NCI-H1048 (cell line): ENCODE measurements around the gene IPMK.
"Not testable (repeated sequence)": the region's sequence is repeated elsewhere in the genome, so short reads cannot be mapped to it uniquely, and the experiment has no call there.

Experiments used
- DNase-seq: peaks from one replicate; lab custom pipeline; 2025; lab: John Stamatoyannopoulos, UW

IPMK gene

DNA sequence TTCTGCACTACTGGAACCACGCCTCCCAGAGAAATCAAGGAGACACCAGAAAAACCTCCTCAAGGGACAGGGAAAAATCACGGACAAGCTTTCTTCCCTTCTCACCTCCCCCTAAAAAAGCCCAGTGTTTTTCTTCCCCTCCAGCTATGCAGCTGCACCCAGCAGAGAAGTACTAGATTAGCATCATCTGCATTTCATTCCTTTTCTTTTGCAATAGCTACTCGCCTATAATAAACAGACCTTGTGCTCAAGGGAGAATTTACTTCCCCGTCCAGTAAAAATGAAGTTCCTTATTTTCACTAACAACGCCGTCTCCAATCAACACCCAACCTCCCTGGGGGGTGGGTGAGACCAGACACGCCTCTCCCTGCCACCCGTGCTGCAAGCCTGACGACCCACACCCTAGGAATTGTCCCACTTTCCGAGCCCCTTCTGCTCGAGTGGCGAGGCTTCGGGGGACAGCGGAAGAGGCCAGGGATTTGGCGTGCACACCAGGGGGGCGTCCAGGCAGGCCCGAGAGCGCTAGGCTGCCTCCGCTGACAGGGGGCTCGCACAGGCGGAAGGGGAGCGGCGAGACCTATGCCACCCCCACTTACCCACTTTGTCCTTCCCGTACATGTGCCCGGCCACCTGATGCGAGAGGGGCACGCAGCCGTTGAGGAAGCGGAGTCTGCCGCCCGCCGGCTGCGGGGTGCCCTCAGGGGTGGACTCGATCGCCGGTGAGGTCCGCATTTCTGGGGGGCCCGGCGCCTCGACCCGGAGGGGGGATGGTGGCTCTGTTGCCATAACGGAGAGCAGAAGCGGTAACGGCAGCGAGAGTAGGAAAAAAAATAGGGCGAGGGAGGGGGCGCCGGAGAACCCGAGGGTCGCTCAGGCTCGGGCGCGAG is 625 bp downstream of the IPMK start:
- DNase-seq: no peak

DNA sequence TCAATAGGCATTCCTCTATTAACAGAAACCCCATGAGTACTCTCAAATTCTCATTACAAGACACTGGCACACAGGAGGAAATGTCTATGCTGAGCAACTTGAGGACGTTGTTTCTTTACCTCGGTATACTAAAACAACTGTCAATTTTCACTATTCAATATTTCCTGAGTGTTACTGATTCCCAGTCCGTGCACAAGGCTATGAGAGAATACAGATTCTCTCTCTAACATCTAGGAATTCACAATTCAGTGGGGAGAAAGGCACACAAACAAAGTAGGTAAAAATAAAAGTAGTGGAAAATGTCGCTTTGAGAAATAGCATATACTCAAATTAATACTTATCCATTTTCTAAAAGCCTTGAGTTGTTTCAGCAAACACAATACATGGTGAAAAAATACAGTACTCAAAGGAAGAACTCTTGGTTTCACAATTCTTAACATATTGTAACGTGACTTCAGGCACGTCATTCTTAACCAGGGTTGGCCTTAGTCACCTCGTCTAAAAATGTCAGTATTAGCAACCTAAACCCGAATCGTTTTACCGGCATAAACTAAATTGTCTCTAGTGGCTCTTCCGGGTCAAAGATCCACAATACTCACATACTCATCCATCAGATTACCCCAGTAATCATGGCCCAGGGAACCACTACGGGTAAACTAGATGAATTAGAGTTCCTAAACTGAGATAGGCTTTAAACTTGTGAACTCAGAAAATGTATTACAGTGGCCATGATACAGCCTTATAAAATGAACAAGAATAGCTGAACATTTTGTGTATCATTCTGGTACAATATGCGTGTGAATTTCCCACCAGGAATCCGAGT is 1.5 kb downstream of the IPMK start:
- no peak for DNase-seq

DNA sequence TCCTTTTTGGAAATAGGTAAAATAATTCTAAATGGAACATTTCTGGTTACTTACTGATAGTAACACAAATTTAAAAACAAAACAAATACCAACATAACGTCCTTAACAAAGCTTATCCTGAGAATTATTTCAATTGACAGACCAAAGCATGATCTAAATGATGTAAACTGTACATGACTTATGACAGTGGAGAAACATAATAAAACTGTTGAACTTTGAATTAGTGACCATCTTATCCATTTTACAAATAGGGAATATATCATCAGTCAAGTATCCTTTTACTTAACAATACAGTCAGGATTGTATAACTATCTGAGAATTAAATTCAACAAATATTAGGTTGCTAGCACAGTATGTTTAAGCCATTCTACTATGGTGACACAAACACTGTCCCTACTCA is 2.4 kb downstream of the IPMK start:
- no peak for DNase-seq

DNA sequence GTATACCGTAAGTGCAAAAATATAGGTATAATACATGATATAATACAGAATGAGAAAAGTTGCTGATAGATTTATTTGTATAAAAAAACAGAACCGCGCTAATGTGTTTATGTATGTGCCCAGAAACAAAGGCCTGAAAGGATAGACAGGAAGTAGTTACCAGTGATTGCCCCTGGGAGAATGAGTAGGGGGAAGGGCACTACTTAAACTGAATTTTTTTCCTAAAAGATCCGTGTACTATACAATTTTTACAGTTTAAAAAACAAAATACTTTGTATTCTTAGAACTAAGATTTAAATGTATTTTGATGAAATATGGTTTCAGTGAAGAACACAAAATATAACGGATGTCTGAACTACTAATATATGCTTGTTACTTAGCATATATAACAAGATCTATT is 2.9 kb downstream of the IPMK start:
- no peak for DNase-seq

DNA sequence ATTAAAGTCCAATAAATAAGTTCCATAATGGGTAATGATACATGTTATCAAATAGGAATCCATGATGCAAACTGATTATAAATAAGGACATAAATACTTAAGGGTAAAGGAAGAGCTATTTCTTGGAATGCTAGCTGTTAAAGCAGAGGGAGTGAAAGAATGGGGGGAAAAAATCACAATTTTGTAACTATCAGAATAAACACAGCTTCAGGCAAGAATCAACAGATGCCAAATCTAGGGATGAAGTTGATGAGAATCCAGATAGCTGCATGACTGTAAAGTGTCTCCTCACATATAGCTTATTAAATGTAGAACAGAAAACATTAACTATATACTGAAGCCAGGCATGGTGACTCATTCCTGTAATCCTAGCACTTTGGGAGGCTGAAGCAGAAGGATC is 4.9 kb downstream of the IPMK start:
- no peak for DNase-seq

DNA sequence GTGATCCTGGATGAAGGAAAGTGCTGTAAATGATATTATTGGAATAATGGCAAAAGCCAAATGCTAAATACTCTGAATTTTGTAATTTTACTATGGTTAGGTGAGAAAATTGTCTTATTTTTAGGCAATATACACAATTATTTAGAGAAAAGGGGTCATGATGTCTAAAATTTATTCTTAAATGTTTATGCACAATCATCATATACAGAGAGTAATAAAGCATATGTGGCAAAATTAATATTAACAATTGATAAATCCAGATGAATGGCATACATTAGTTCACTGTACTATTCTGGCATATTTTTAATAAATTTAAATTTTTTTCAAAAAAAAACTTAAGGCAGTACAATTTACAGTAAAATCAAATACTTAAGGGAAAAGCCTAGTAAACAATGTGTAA is 7.4 kb downstream of the IPMK start:
- DNase-seq: no peak

DNA sequence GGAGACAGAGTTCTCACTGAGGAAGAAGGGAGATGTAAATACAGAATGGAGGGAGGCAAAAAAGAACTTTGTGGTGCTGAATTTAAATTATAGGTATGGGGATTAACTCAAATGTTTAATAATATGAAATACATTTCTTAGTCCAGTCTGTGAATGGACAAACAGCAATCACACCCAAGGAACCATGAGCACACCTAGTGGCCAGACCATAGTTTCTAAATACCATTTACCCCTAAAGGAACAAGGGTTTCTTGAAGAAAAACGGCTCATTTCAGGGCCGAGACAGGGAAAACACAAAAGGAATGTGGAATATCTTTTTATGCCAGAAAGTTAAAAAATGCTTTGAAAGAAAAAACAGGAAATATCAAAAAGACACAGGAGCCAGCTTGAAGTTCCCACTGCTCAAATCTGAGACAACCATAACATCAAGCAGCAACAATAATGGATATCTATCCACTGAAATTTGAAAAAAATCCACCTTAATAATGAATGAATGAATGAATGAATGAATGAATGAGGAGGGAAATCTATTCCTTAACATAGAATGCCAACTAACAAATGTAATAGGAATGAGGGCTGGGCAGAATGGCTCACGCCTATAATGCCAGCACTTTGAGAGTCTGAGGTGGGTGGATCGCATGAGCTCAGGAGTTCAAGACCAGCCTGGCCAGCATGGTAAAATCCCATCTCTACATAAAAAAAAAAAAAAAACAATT is 8.6 kb downstream of the IPMK start:
- DNase-seq: no peak

DNA sequence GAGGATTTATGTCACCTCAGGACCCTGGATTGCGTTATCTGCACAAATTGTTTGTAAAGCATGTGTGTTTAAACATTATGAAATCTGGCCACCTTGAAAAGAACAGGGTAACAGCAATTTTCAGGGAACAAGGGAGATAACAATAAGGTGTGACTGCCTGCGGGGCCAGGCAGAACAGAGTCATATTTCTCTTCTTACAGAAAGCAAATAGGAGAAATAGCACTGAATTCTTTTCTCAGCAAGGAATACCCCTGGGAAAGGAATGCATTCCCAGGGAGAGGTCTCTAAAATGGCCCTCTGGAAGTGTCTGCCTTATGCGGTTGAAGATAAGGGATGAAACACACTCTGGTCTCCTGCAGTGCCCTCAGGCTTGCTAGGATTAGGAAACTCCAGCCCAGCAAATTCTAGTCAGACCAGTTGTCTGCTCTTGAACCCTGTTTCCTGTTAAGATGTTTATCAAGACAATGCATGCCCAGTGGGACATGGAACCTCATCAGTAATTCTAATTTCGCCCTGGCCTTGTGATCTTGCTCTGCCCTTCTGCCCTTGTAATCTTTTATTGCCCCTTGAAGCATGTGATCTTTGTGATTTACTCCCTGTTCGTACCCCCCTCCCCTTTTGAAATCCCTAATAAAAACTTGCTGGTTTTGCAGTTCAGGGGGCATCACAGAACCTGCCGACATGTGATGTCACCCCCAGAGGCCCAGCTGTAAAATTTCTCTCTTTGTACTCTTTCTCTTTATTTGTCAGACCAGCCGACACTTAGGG is 11.5 kb downstream of the IPMK start:
- not testable (repeated sequence) for DNase-seq

DNA sequence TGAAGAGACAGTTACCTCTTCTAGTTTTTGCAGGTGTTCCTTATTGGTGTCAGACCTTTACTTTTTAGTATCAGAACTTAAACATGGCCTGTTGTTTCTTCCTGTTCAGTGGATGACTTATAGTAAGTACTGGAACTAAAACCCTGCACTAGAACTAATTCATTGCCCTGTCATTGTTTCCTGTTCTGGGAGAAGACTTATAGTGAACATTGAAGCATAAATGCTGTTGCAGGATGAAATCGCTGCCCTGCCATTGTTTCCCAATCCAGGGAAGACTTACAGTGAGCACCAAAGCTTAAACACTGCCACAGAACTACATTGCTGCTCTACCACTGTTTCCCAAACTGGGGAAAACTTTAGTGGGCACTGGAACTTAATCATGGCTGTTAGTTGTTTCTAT is 13.1 kb downstream of the IPMK start:
- DNase-seq: no peak

DNA sequence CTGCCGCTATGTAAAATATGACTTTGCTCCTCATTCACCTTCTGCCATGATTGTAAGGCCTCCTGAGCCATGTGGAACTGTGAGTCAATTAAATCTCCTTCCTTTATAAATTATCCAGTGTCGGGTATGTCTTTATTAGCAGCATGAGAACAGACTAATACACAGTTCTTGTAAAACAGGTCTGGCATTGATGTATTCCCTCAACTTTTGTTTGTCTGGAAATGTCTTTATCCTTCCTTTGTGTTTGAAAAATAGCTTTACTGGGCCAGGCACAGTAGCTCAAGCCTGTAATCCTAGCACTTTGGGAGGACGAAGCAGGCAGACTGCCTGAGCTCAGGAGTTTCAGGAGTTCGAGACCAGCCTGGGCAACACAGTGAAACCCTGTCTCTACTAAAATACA is 14.5 kb downstream of the IPMK start:
- DNase-seq: no peak

DNA sequence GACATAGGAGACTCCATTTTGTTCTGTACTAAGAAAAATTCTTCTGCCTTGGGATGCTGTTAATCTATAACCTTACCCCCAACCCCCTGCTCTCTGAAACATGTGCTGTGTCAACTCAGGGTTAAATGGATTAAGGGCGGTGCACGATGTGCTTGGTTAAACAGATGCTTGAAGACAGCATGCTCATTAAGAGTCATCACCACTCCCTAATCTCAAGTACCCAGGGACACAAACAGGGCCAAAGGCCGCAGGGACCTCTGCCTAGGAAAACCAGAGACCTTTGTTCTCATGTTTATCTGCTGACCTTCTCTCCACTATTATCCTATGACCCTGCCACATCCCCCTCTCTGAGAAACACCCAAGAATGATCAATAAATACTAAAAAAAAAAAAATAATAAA is 23.0 kb downstream of the IPMK start:
- not testable (repeated sequence) for DNase-seq

DNA sequence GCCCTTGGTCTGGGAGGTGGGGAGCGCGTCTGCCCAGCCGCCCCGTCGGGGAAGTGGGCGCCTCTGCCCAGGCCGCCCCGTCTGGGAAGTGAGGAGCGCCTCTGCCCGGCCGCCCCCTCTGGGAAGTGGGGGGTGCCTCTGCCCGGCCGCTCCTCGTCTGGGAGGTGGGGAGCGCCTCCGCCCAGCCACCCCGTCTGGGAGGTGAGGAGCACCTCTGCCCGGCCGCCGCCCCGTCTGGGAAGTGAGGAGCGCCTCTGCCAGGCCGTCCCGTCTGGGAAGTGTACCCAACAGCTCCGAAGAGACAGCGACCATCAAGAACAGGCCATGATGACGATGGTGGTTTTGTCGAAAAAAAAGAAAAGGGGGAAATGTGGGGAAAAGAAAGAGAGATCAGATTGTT is 23.5 kb downstream of the IPMK start:
- DNase-seq: not testable (repeated sequence)

DNA sequence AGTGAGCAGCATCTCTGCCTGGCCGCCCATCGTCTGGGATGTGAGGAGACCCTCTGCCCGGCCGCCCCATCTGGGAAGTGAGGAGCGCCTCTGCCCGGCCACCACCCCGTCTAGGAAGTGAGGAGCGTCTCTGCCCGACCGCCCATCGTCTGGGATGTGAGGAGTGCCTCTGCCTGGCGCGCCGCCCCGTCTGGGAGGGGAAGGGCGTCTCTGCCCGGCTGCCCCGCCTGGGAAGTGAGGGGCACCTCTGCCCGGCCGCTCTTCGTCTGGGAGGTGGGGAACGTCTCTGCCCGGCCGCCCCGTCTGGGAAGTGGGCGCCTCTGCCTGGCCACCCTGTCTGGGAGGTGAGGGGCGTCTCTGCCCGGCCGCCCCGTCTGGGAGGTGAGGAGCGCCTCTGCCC is 23.9 kb downstream of the IPMK start:
- DNase-seq: not testable (repeated sequence)

DNA sequence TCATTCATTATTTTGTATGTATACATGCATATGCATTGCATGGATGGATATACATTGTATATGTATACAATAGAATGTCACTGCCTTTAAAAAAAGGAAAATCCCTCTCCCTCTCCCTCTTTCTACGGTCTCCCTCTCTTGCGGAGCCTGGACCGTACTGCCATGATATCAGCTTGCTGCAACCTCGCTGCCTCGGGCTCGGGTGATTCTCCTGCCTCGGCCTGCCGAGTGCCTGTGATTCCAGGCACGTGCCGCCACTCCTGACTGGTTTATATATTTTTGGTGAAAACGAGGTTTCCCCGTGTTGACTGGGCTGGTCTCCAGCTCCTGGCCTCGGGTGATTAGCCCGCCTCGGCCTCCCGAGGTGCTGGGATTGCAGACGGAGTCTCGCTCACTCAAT is 24.4 kb downstream of the IPMK start:
- DNase-seq: no peak

DNA sequence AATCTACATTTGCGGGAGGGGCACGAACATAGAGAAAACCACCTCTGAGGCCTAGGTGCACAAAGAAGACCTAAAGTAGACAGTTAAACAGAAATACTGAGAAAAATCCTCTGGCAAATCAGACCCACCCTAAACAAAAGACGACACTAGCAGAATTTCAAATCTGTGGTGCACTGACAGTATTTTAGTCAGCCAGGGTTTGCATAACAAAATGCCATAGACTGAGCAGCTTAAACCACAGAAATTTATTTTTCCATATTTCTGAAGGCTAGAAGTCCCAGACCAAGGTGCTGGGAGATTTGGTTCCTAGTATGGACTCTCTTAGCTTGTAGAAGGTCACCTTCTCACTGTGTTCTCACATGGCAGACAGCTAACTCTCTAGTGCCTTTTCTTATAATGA is 26.3 kb downstream of the IPMK start:
- DNase-seq: no peak

DNA sequence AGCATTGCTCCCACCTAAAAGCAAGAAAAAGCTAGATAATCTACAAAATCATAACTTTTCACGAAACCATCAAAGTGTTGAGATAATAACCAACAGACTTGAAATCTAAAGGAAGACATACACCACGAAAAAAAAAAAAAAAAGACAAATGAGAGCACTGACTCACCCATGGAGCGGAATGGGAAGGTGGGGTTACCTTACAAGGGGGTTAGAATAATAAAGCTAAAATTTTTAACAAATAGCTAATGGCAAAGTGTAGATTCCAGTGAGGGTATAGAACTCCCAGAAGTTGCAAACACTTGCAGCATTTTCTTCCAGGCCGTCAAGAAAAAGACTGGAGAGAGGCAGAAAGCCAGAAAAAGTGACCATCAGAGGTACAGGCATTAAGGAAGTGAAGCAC is 27.2 kb downstream of the IPMK start:
- DNase-seq: no peak

DNA sequence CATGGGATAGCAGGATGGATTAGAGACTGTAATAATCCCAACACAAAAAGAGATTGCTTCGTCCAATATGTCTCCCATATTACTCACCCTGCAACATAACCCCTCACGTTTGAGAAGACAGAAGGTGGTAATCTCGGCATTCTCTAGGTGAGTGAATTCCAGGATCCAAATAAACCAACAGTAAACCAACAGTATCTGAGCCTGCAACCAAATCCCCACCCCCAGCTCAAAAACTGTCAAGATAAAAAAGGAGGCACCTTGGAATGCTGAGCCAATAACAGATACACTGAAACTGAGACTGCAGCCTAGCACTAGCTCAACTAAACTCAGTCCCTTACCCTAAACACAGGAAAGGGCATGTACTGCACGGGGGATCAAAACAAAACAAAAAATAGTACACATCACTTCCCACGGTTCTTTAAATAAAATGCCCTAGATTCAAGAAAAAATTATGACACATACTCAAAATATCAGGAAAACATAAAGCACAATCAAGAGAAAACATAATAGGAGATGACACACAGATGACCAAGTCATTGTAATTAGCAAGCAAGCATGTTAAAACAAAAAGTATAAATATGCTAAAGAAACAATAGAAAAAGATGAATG is 28.0 kb downstream of the IPMK start:
- DNase-seq: no peak

DNA sequence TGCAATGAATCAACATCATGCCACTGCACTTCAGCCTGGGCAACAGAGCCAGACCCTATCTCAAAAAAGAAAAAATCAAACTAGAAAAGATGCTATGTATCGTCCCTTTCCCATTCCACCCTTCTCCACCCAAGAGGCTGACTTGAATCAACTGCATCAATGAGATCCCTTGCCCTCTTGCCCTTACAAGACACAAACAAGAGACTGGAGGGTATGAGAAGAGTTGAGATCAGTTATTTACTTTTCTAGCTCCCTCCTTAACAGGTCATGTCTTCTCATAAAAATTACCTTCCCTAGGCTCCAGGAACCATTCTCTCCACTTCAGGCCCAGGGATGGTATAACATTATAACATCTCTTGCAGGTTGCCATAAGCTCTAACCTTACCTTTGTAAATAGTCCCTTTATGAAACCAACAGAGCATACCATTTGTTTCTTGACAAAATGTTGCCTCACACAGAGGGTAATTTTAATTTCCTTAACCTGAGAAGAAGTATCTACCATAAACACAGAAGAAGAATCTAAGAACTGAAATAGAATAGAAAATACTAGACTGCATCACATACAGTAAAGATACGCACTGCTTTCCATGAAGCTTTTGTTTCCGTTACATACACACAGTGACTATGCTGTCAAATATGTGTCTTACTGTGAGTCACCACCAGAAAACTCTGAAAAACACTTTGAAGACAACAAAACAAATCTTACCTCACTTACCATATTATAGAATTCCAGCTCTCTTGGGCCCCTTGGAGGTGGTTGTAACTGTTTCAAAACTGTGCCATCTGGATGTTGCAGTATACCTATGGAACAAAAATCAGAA is 30.5 kb downstream of the IPMK start:
- no peak for DNase-seq

DNA sequence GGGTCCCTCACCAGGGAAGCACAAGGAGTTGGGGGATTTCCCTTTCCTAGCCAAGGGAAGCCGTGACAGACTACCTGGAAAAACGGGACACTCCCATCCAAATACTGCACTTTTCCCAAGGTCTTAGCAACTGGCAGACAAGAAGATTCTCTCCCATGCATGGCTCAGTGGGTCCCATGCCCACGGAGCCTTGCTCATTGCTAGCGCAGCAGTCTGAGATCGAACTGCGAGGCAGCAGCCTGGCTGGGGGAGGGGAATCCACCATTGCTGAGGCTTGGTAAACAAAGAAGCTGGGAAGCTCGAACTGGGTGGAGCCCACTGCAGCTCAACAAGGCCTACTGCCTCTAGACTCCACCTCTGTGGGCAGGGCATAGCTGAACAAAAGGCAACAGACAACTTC is 37.8 kb downstream of the IPMK start:
- DNase-seq: not testable (repeated sequence)

DNA sequence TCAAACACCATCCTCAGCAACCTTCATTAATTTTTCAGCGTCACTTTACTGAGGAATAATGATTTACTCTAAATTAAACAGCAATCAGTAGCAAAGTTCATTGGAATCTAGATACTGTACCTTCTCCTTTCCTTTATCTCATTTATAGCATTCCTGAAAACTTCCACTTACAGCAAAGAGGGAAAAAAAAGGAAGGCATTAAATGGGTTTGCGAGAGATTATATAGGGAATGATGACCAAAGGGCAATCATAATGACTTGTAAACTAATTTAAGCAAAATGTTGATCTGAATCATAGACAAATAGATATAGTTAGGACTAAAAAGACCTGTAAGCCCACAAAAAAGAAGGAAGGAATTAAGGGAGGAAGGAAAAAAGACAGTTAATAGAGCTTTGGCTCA is 42.0 kb downstream of the IPMK start:
- no peak for DNase-seq
